Lower leg skin (tissue), 4 donors: Measurements from ENCODE around the gene SLC39A7. TPM values are rescaled to one million over a fixed set of nuclear protein-coding genes. Genes with fewer than 3 reads are reported as not detected.

Source experiments
- DNase-seq, 2 donors: peaks; one replicate each; pipeline ENCODE4 v3.0.0-alpha.2; 2019; ENCODE audit warnings: low spot score in 2 of 2
- H3K4me3 ChIP-seq: fragments of 200-600 bp; sonication (generic); 2 replicates; pipeline ENCODE4 v1.5.1; 2017; ENCODE audit warnings: mild to moderate bottlenecking, low read depth; ENCODE audit not compliant: poor library complexity, severe bottlenecking
- CTCF ChIP-seq, 3 donors: fragments of 450-650 bp; IDR thresholded peaks; one replicate each; pipeline ENCODE4 v1.5.1; 2016; ENCODE audit warnings: antibody characterized with exemption in 3 of 3, mild to moderate bottlenecking in 3 of 3, moderate library complexity in 2 of 3
- POLR2A ChIP-seq, 2 donors: fragments of 450-650 bp; IDR thresholded peaks; one replicate each; pipeline ENCODE4 v1.6.1; 2016 to 2017; ENCODE audit warnings: antibody characterized with exemption in 2 of 2, mild to moderate bottlenecking in 1 of 2, moderate library complexity in 1 of 2
- WGBS, 2 donors: methylation state at CpG; one replicate each; pipeline ENCODE4 v1.1.5; 2018; 5-methylcytosine and 5-hydroxymethylcytosine counted together
- intact Hi-C: fragments of 100-400 bp; cut with DNase I; formaldehyde crosslinking; loops from one replicate; pipeline ENCODE4 v1.15.0; 2023; ENCODE audit warnings: low total_unique reads
- total RNA-seq, 4 donors: library from RNA; depleted of rRNA; stranded (reverse); fragments of >200 nt; gene quantifications; one replicate each; pipeline ENCODE4 v1.1.0, GENCODE V29; 2016

SLC39A7 gene
- total RNA-seq, 4 donors from 2014 or later: 35.4 to 52.7 (median 39.1) TPM

DNA sequence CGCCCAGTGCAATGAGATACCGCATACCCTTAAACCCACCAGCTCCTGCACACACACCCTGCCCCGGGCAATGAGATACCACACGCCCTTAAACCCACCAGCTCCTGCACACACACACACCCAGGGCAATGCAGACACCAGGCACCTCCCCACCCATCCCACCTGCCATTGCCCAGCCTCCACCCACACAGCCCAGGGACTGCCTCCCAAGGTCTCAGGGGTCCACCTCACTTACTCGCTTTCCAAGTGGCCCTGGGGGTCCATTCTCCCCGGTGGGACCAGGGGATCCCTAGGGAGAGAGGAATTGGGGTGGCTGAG lies 32.4 kb upstream of the SLC39A7 start:
- H3K4me3 ChIP-seq: no peak overlapping the region
- no peak for DNase-seq
- intact Hi-C loops: no loop called here
- 75 to 77% methylated on average over 6 of the region's 6 CpGs for WGBS, 2 donors
- TF ChIP-seq CTCF (IDR thresholded peaks at IDR 0.05) (no peak), POLR2A (IDR thresholded peaks at IDR 0.05) (no peak)

DNA sequence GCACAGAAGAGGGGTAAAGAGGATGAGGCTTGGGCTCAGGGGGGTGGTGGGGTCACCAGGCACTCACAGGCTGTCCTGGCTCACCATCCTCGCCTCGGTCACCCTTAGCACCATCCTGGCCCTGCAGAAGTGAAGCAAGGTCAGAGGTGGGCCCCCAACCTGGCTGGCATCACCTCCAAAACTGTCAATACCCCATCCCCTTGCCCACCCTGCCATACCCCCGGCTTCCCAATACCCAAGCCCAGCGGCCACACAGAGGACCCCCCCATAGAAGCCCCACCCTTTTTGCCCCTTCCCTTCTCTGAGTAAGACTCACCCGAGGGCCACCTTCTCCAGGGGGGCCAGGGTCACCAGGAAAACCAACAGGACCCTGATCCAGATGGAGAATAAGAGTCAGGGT lies 32.0 kb upstream of the SLC39A7 start:
- DNase-seq: no peak
- TF ChIP-seq POLR2A (IDR thresholded peaks at IDR 0.05) (no peak), CTCF (IDR thresholded peaks at IDR 0.05) (no peak)
- WGBS, 2 donors: 64 to 76% methylated on average over 5 of the region's 5 CpGs
- no peak overlapping the region for H3K4me3 ChIP-seq
- intact Hi-C loops: no loop called here

- TF ChIP-seq CTCF (IDR thresholded peaks at IDR 0.05) (no peak), POLR2A (IDR thresholded peaks at IDR 0.05) (no peak)
- intact Hi-C loops: no loop called here
- WGBS, 2 donors: 93% methylated on average over 10 of the region's 10 CpGs
- no peak for DNase-seq
- no peak overlapping the region for H3K4me3 ChIP-seq
Measured at GRCh38 chr6:33169291-33170175, 31.1 kb upstream of the SLC39A7 start.

DNA sequence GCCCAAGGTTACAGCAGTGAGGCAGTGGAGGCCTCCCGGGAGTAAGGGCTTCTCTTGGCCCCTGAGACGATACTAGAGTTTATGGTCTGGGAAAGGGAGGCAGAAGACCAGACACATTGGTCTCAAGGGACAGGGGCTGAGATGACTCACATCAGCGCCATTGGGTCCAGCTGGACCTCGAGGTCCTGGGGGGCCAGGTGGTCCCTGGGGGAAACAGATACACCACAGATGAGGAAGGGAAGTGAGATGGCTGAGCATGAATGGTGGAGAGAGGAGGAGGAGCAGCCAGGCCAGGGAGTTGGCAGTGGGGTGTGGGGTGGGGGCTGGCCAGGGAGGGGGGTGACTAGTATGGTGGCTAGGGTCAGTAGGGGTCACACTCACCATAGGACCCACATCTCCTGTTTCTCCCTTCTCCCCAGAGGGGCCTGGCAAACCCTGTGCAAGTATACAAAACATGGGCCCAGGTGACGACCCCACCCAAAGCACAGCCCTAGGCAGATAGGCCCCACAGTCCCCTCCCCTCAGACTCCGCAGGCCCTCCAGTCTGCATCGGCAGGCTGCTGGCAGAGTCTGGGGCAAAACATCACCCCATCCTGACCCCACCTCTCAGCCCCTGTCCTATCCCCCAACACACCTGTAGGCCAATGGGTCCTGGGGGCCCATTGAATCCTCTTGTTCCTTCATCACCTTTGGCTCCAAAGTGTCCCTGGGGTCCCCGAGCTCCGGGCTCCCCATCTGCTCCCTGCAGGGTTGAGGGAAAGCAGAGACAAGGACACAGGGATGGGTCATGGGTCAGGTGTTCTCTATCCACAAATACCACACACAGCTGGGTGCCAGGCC lies 30.3 kb upstream of the SLC39A7 start:
- DNase-seq: no peak
- no peak overlapping the region for H3K4me3 ChIP-seq
- intact Hi-C loops: no loop called here
- 81 to 93% methylated on average over 9 of the region's 9 CpGs for WGBS, 2 donors
- no peak for TF ChIP-seq POLR2A (IDR thresholded peaks at IDR 0.05)
- no peak for TF ChIP-seq CTCF (IDR thresholded peaks at IDR 0.05)

- 81 to 89% methylated on average over 9 to 11 of the region's 11 CpGs for WGBS, 2 donors
- no peak for DNase-seq
- no peak overlapping the region for H3K4me3 ChIP-seq
- intact Hi-C loops: no loop called here
- TF ChIP-seq CTCF (IDR thresholded peaks at IDR 0.05) (no peak), POLR2A (IDR thresholded peaks at IDR 0.05) (no peak)
Measured at GRCh38 chr6:33171016-33171879, 29.4 kb upstream of the SLC39A7 start.
